Right lobe of liver (tissue), 4 donors: ENCODE results near the gene SPON1.

ENCODE experiments used
- CTCF ChIP-seq, 4 donors: fragments of 200-600 bp in 3 of 4; fragments of 450-650 bp in 1 of 4; IDR thresholded peaks; one replicate each; pipeline versions ENCODE4 v1.5.1 to v1.8.0; 2016 to 2022; ENCODE audit warnings: antibody characterized with exemption in 4 of 4, mild to moderate bottlenecking in 2 of 4
- POLR2A ChIP-seq: fragments of 450-650 bp; IDR thresholded peaks from one replicate; pipeline ENCODE4 v1.6.1; 2017; ENCODE audit warnings: antibody characterized with exemption, mild to moderate bottlenecking
- donor health status: DM: no; HTN: no; CAD: no.
- donor health status: DM: no; HTN: no; CAD: no.
- donor health status: DM: no; HTN: yes; CAD: no.

DNA sequence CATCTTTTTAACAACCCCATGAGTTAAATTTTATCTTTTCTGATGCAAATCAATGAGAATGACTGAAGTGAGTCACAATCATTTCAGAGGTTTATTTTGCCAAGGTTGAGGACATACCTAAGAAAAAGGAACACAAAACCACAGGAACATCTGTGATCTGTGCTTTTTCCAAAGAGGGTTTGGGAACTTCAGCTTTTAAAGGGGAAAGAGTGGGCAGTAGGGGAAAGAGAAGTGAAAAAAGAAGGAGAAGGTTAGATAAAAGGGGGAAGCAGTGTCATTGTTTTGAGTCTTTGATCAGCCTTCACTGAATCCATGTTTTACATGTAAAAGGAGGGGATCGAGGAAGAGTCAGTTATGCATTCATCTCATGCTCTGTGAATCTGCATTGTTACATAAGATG, 45.3 kb upstream of the SPON1 start:
- TF ChIP-seq POLR2A = no peak
- TF ChIP-seq CTCF (IDR thresholded peaks at IDR 0.05) = no peak
